Measurements from ENCODE around the gene BLNK. TPM values are rescaled to one million over a fixed set of nuclear protein-coding genes. Genes with fewer than 3 reads are reported as not detected.

BLNK gene
- total RNA-seq, 1 donor from 2014 or later, result not detected

DNA sequence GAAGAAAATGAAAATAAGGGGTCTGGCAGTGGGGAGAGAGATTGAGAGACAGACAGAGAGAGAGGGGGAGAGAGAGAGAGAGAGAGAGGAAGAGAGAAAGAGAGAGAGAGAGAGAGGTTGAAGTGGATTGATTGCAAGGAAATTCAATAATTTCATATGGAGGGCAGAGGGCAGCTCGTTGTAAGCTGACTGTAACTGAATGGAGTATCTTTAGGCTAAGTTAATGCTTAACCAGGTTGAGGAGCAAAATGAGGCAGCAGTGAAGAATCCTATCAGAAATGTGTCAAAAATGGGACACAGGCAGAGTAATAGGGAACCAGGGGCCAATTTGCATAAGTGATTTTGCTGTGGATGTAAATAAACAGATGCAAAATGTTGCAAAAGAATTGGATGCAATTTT, 21.0 kb downstream of the BLNK start:
- TF ChIP-seq, protein P1, sequence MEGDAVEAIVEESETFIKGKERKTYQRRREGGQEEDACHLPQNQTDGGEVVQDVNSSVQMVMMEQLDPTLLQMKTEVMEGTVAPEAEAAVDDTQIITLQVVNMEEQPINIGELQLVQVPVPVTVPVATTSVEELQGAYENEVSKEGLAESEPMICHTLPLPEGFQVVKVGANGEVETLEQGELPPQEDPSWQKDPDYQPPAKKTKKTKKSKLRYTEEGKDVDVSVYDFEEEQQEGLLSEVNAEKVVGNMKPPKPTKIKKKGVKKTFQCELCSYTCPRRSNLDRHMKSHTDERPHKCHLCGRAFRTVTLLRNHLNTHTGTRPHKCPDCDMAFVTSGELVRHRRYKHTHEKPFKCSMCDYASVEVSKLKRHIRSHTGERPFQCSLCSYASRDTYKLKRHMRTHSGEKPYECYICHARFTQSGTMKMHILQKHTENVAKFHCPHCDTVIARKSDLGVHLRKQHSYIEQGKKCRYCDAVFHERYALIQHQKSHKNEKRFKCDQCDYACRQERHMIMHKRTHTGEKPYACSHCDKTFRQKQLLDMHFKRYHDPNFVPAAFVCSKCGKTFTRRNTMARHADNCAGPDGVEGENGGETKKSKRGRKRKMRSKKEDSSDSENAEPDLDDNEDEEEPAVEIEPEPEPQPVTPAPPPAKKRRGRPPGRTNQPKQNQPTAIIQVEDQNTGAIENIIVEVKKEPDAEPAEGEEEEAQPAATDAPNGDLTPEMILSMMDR (IDR thresholded peaks at IDR 0.05), result no peak
- no peak for DNase-seq (ENCODE audit: extremely low spot score, unreplicated experiment)
- no peaks in the 10 kb centered on the region for H3K9me3 Mint-ChIP-seq (ENCODE audit: unreplicated experiment)
- H3K4me3 Mint-ChIP-seq (ENCODE audit: unreplicated experiment), result no peak overlapping the region
- H3K27ac Mint-ChIP-seq (ENCODE audit: unreplicated experiment), result no peak overlapping the region
- H3K4me1 Mint-ChIP-seq (ENCODE audit: unreplicated experiment), result no peaks in the 10 kb centered on the region
- peaks cover 9% of the 10 kb centered on the region for H3K27me3 Mint-ChIP-seq (ENCODE audit: unreplicated experiment)
- no peaks in the 10 kb centered on the region for H3K36me3 Mint-ChIP-seq (ENCODE audit: unreplicated experiment)

DNA sequence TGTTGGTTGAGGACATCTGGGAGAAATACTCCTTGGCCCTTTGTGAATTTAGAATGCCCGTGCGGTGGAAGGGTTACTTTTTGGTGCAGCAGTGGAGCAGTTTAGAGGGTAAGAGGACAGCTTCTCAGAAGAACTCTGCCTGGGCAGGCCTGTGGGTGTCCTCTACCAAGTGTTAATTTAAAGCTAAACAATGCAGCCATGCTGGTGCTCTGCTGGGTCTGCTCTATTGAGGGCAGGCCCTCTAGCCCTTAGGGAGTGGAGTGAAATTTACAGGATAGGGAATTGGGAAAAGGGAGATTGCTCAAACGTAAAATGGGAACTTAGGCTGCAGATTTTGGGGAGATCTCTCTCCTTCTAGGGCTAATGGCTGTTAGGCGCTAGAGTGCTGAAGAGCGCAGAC, 22.1 kb downstream of the BLNK start:
- no peak overlapping the region for H3K27ac Mint-ChIP-seq (ENCODE audit: unreplicated experiment)

DNA sequence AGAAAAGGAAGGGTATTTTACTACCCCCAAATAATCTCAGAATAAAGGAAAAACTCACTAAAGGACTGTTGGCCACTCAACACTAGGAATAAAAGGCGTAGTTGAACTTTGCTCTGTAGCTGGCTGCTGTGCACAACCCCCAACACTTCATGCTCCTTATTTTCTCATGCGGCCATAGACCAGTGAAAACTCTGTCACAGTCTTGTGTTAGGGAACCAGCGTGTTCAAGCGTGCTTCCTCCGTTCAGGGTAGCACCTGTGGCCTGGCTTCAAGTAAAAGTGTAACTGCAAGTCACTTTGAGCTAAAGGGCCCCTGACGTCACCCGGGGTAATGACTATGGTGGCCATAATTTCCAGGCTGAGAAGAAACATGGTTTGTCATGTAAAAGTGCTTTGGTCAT, 27.0 kb downstream of the BLNK start:
- no peak for DNase-seq (ENCODE audit: extremely low spot score, unreplicated experiment)
- Mint-ChIP-seq H3K27ac (ENCODE audit: unreplicated experiment) (no peak overlapping the region), H3K4me3 (ENCODE audit: unreplicated experiment) (no peak overlapping the region), H3K36me3 (ENCODE audit: unreplicated experiment) (no peaks in the 10 kb centered on the region), H3K27me3 (ENCODE audit: unreplicated experiment) (peaks cover 10% of the 10 kb centered on the region), H3K4me1 (ENCODE audit: unreplicated experiment) (no peaks in the 10 kb centered on the region), H3K9me3 (ENCODE audit: unreplicated experiment) (no peaks in the 10 kb centered on the region)
- TF ChIP-seq, protein P1 (IDR thresholded peaks at IDR 0.05), result no peak

More for the DNA sequence above, 22.1 kb downstream of the BLNK start:
- no peak for DNase-seq (ENCODE audit: extremely low spot score, unreplicated experiment)
- no peaks in the 10 kb centered on the region for H3K9me3 Mint-ChIP-seq (ENCODE audit: unreplicated experiment)
- TF ChIP-seq, protein P1 (IDR thresholded peaks at IDR 0.05), result no peak
- H3K4me1 Mint-ChIP-seq (ENCODE audit: unreplicated experiment), result no peaks in the 10 kb centered on the region
- H3K27me3 Mint-ChIP-seq (ENCODE audit: unreplicated experiment), result peaks cover 11% of the 10 kb centered on the region
- H3K4me3 Mint-ChIP-seq (ENCODE audit: unreplicated experiment), result no peak overlapping the region
- no peaks in the 10 kb centered on the region for H3K36me3 Mint-ChIP-seq (ENCODE audit: unreplicated experiment)

DNA sequence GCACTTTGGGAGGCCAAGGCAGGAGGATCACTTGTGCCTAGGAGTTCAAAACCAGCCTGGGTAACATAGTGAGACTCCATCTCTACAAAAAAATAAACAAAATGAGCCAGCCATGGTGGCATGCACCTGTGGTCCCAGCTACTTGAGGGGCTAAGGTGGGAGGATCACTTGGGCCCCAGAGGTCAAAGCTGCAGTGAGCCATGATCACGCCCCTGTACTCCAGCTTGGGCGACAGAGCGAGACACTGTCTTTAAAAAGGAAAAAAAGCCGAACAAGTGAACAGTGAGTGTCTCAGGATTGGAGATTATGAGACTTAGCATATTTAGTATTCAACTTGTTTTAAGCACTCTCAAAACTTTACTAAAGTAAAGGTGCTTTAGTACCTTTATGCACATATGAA, 28.1 kb downstream of the BLNK start:
- H3K4me1 Mint-ChIP-seq (ENCODE audit: unreplicated experiment), result no peaks in the 10 kb centered on the region
- H3K36me3 Mint-ChIP-seq (ENCODE audit: unreplicated experiment), result no peaks in the 10 kb centered on the region
- DNase-seq (ENCODE audit: extremely low spot score, unreplicated experiment), result no peak
- peaks cover 10% of the 10 kb centered on the region for H3K27me3 Mint-ChIP-seq (ENCODE audit: unreplicated experiment)
- H3K4me3 Mint-ChIP-seq (ENCODE audit: unreplicated experiment), result no peak overlapping the region
- no peaks in the 10 kb centered on the region for H3K9me3 Mint-ChIP-seq (ENCODE audit: unreplicated experiment)
- no peak overlapping the region for H3K27ac Mint-ChIP-seq (ENCODE audit: unreplicated experiment)
- TF ChIP-seq, protein P1 (IDR thresholded peaks at IDR 0.05), result no peak

DNA sequence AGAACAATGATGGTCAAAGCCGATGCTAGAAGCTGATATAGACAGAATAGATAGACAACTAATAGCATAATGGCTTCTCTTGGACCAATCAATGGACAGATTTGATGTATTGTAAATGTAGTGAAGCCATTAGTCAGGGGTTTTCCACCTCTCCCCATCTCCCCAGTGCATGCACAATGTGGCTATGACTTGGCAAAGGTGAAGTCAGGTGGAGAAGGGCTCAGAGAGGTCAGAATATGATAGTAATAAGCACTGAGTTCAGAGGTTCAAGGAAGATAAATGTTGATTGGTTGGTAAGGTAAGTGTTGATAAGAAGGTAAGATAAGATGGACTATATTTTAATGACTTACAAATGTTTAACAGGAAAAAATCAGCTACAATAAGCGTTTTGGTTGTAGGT, 28.5 kb downstream of the BLNK start:
- peaks cover 10% of the 10 kb centered on the region for H3K27me3 Mint-ChIP-seq (ENCODE audit: unreplicated experiment)
- no peak overlapping the region for H3K27ac Mint-ChIP-seq (ENCODE audit: unreplicated experiment)
- TF ChIP-seq, protein P1 (IDR thresholded peaks at IDR 0.05), result no peak
- no peaks in the 10 kb centered on the region for H3K36me3 Mint-ChIP-seq (ENCODE audit: unreplicated experiment)
- H3K9me3 Mint-ChIP-seq (ENCODE audit: unreplicated experiment), result no peaks in the 10 kb centered on the region
- no peaks in the 10 kb centered on the region for H3K4me1 Mint-ChIP-seq (ENCODE audit: unreplicated experiment)
- H3K4me3 Mint-ChIP-seq (ENCODE audit: unreplicated experiment), result no peak overlapping the region
- no peak for DNase-seq (ENCODE audit: extremely low spot score, unreplicated experiment)

Data from osteocyte (in vitro differentiated cells).